Embryonic facial prominence (tissue), 1 donor: Measurements from ENCODE around the gene NTM.
"Not testable (repeated sequence)": the region's sequence is repeated elsewhere in the genome, so short reads cannot be mapped to it uniquely, and the experiment has no call there.

Experiments
- DNase-seq: peaks from one replicate; pipeline ENCODE4 v3.0.0-alpha.2; 2016; ENCODE audit errors: extremely low spot score

The NTM gene

GRCh38 chr11:131370090-131370751 is at the start of gene NTM:
NTM (plus strand) TSS chr11:131370615.
- no peak for DNase-seq

GRCh38 chr11:131324921-131325570 is 45.4 kb upstream of the NTM start:
- DNase-seq = no peak

GRCh38 chr11:131326829-131327228 is 43.6 kb upstream of the NTM start:
- DNase-seq = no peak

GRCh38 chr11:131327421-131327820 is 43.0 kb upstream of the NTM start:
- no peak for DNase-seq

- no peak for DNase-seq
Observed at GRCh38 chr11:131328843-131329242, 41.6 kb upstream of the NTM start.

- no peak for DNase-seq
Observed at GRCh38 chr11:131331010-131331409, 39.4 kb upstream of the NTM start.

GRCh38 chr11:131331546-131331945 is 38.9 kb upstream of the NTM start:
- no peak for DNase-seq

- no peak for DNase-seq
Observed at GRCh38 chr11:131334601-131335000, 35.8 kb upstream of the NTM start.

GRCh38 chr11:131341900-131342299 is 28.5 kb upstream of the NTM start:
- DNase-seq = not testable (repeated sequence)

GRCh38 chr11:131342442-131342841 is 28.0 kb upstream of the NTM start:
- not testable (repeated sequence) for DNase-seq

- DNase-seq = no peak
Observed at GRCh38 chr11:131345406-131345805, 25.0 kb upstream of the NTM start.

- no peak for DNase-seq
Observed at GRCh38 chr11:131349368-131350086, 20.9 kb upstream of the NTM start.

- no peak for DNase-seq
Observed at GRCh38 chr11:131350872-131351271, 19.5 kb upstream of the NTM start.

GRCh38 chr11:131351848-131352247 is 18.6 kb upstream of the NTM start:
- DNase-seq = no peak

- DNase-seq = no peak
Observed at GRCh38 chr11:131353766-131354165, 16.6 kb upstream of the NTM start.

- DNase-seq = no peak
Observed at GRCh38 chr11:131354251-131354701, 16.1 kb upstream of the NTM start.

GRCh38 chr11:131356206-131356605 is 14.2 kb upstream of the NTM start:
- DNase-seq = no peak

- DNase-seq = no peak
Observed at GRCh38 chr11:131365329-131365930, 5.0 kb upstream of the NTM start.

GRCh38 chr11:131370901-131371790 is 731 bp downstream of the NTM start:
- DNase-seq = no peak

- DNase-seq = no peak
Observed at GRCh38 chr11:131371791-131372104, 1.3 kb downstream of the NTM start.

GRCh38 chr11:131372234-131372962 is 2.0 kb downstream of the NTM start:
- no peak for DNase-seq
